ENCODE measurements around the gene PLA2G2F. TPM values are rescaled to one million over a fixed set of nuclear protein-coding genes. Genes with fewer than 3 reads are reported as not detected.

Gene PLA2G2F
- total RNA-seq, 1 donor from 2014 or later = not detected

- H3K4me3 Mint-ChIP-seq = no peak overlapping the region
- H3K36me3 Mint-ChIP-seq = no peaks in the 10 kb centered on the region
- H3K27me3 Mint-ChIP-seq = peaks cover 23% of the 10 kb centered on the region
- no peak for DNase-seq (ENCODE audit: extremely low spot score, unreplicated experiment)
- no peak overlapping the region for H3K27ac Mint-ChIP-seq
- peaks cover 6% of the 10 kb centered on the region for H3K9me3 Mint-ChIP-seq
- TF ChIP-seq CTCF (conservative IDR thresholded peaks at IDR 0.05) = no peak
- no peaks in the 10 kb centered on the region for H3K4me1 Mint-ChIP-seq (ENCODE audit: unreplicated experiment)
These were observed 28.0 kb downstream of the PLA2G2F start for GRCh38 chr1:20167126-20167525.

- Mint-ChIP-seq H3K4me1 (ENCODE audit: unreplicated experiment) (no peaks in the 10 kb centered on the region), H3K36me3 (no peaks in the 10 kb centered on the region), H3K4me3 (no peak overlapping the region), H3K27me3 (peaks cover 20% of the 10 kb centered on the region), H3K27ac (no peak overlapping the region), H3K9me3 (peaks cover 6% of the 10 kb centered on the region)
- TF ChIP-seq CTCF (conservative IDR thresholded peaks at IDR 0.05) = no peak
- DNase-seq (ENCODE audit: extremely low spot score, unreplicated experiment) = no peak
These were observed 29.7 kb downstream of the PLA2G2F start for GRCh38 chr1:20168564-20169491.

GRCh38 chr1:20169932-20170331, 30.8 kb downstream of the PLA2G2F start:
- H3K27ac Mint-ChIP-seq = no peak overlapping the region
- no peaks in the 10 kb centered on the region for H3K36me3 Mint-ChIP-seq
- DNase-seq (ENCODE audit: extremely low spot score, unreplicated experiment) = no peak
- H3K4me3 Mint-ChIP-seq = no peak overlapping the region
- TF ChIP-seq CTCF (conservative IDR thresholded peaks at IDR 0.05) = no peak
- H3K9me3 Mint-ChIP-seq = peaks cover 5% of the 10 kb centered on the region
- no peaks in the 10 kb centered on the region for H3K4me1 Mint-ChIP-seq (ENCODE audit: unreplicated experiment)
- peaks cover 16% of the 10 kb centered on the region for H3K27me3 Mint-ChIP-seq

DNA sequence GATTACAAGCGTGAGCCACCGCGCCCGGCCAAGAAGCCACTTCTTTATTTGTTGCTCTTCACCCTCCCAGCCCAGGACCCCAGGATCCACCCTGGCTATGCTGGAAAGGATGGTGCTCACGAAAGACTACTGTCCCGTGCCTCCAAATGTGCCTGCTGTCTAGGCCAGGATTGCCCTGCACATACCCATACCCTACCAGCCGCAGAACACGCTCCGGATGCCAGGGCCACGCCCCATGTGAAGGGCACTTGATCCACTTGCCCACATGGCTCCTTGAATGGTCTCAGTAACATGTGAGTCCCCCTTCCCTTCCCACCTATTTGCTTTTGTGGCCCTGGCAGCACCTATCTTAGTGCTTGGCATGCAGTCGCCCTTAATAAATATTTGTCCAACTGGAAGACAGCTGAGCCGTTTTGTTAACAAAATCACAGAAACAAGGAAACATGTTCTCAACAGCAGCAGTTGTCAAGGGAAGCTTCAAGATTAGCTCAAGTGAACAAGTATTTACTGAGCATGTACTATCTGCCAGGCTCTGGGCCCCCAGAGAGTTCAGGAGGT, 33.0 kb downstream of the PLA2G2F start:
- Mint-ChIP-seq H3K4me3 (no peak overlapping the region), H3K36me3 (no peaks in the 10 kb centered on the region), H3K27me3 (peaks cover 11% of the 10 kb centered on the region), H3K4me1 (ENCODE audit: unreplicated experiment) (no peaks in the 10 kb centered on the region), H3K9me3 (no peaks in the 10 kb centered on the region), H3K27ac (no peak overlapping the region)
- TF ChIP-seq CTCF (conservative IDR thresholded peaks at IDR 0.05) = no peak
- no peak for DNase-seq (ENCODE audit: extremely low spot score, unreplicated experiment)

DNA sequence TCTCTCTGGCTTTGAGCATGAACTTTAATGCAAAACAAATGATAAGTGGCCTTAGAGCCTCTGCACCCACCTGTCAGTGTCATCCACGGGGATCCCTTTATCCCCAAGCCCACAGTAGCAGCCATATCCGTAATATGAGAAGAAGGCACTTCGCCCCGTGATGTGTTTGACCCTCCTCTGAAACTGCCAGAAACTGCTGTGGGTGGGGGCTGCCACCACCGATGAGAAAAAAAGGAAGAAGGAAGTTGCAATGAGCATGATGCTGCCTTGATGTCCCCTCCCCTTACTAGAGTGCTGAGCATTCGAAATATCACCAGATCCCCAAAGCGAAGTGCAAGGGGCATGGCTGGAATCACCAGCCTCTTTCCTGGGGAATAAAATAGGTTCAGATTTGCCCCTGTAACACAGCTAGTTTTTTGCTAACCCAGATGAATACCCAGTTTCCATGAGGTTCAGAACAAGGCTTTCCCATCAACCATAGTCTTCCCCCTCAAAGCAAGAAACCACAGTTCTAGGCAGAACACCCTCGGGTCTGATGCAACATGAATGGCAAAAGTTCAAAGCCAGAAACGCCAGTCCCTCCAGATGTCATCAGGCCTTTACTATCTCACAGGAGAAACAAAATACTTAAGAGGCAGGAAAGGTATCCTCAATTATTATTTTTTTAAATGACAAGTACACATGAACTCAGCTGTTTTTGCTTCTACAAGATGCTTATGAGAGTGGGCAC, 36.0 kb downstream of the PLA2G2F start:
- Mint-ChIP-seq H3K4me1 (ENCODE audit: unreplicated experiment) (peaks cover 3% of the 10 kb centered on the region), H3K9me3 (peaks cover 4% of the 10 kb centered on the region), H3K27me3 (peaks cover 22% of the 10 kb centered on the region), H3K36me3 (peaks cover 2% of the 10 kb centered on the region), H3K27ac (no peak overlapping the region), H3K4me3 (no peak overlapping the region)
- TF ChIP-seq CTCF (conservative IDR thresholded peaks at IDR 0.05) = no peak
- DNase-seq (ENCODE audit: extremely low spot score, unreplicated experiment) = no peak
